ENCODE data around the gene DNAAF2.
"Not testable (repeated sequence)": the region's sequence is repeated elsewhere in the genome, so short reads cannot be mapped to it uniquely, and the experiment has no call there.

DNAAF2 gene

GRCh38 chr14:49659526-49660455, 24.7 kb upstream of the DNAAF2 start:
- no peak overlapping the region for H3K27ac ChIP-seq
- in situ Hi-C loops (cut with HindIII; ENCODE audit: low pct_ligation_motif_present, low sequenced_read_pairs): no loop called here
- H3K4me3 ChIP-seq (ENCODE audit: low read depth, low read length): no peak overlapping the region
- H3K36me3 ChIP-seq (replicated peaks): no peaks in the 10 kb centered on the region
- no peak for DNase-seq
- TF ChIP-seq CTCF (IDR thresholded peaks at IDR 0.05; ENCODE audit: low read depth, low read length, missing control alignments): no peak
- H3K27me3 ChIP-seq (replicated peaks): no peaks in the 10 kb centered on the region

- H3K36me3 ChIP-seq (replicated peaks); in situ Hi-C loops (cut with HindIII; ENCODE audit: low pct_ligation_motif_present, low sequenced_read_pairs); H3K4me3 ChIP-seq (ENCODE audit: low read depth, low read length); H3K27ac ChIP-seq; H3K27me3 ChIP-seq (replicated peaks): not testable (repeated sequence)
- peak; percentile 17 for DNase-seq
Observed at GRCh38 chr14:49657500-49657899, 22.5 kb upstream of the DNAAF2 start.

- Histone ChIP-seq H3K27me3 (replicated peaks) (no peaks in the 10 kb centered on the region), H3K27ac (no peak overlapping the region), H3K4me3 (ENCODE audit: low read depth, low read length) (no peak overlapping the region), H3K36me3 (replicated peaks) (no peaks in the 10 kb centered on the region)
- TF ChIP-seq CTCF (IDR thresholded peaks at IDR 0.05; ENCODE audit: low read depth, low read length, missing control alignments): no peak
- in situ Hi-C loops (cut with HindIII; ENCODE audit: low pct_ligation_motif_present, low sequenced_read_pairs): no loop called here
- no peak for DNase-seq
Observed at GRCh38 chr14:49654511-49654910, 19.5 kb upstream of the DNAAF2 start.

GRCh38 chr14:49653508-49653907, 18.5 kb upstream of the DNAAF2 start:
- in situ Hi-C loops (cut with HindIII; ENCODE audit: low pct_ligation_motif_present, low sequenced_read_pairs): no loop called here
- H3K27me3 ChIP-seq (replicated peaks): no peaks in the 10 kb centered on the region
- H3K4me3 ChIP-seq (ENCODE audit: low read depth, low read length): no peak overlapping the region
- no peaks in the 10 kb centered on the region for H3K36me3 ChIP-seq (replicated peaks)
- TF ChIP-seq CTCF (IDR thresholded peaks at IDR 0.05; ENCODE audit: low read depth, low read length, missing control alignments): no peak
- DNase-seq: no peak
- no peak overlapping the region for H3K27ac ChIP-seq

GRCh38 chr14:49642163-49642562, 7.1 kb upstream of the DNAAF2 start:
- DNase-seq: no peak
- H3K27me3 ChIP-seq (replicated peaks): no peaks in the 10 kb centered on the region
- H3K4me3 ChIP-seq (ENCODE audit: low read depth, low read length): no peak overlapping the region
- in situ Hi-C loops (cut with HindIII; ENCODE audit: low pct_ligation_motif_present, low sequenced_read_pairs): no loop called here
- no peak overlapping the region for H3K27ac ChIP-seq
- H3K36me3 ChIP-seq (replicated peaks): no peaks in the 10 kb centered on the region
- TF ChIP-seq CTCF (IDR thresholded peaks at IDR 0.05; ENCODE audit: low read depth, low read length, missing control alignments): no peak

GRCh38 chr14:49641697-49642129, 6.7 kb upstream of the DNAAF2 start:
- H3K4me3 ChIP-seq (ENCODE audit: low read depth, low read length): no peak overlapping the region
- DNase-seq: peak; percentile 18
- in situ Hi-C loops (cut with HindIII; ENCODE audit: low pct_ligation_motif_present, low sequenced_read_pairs): no loop called here
- H3K27ac ChIP-seq: no peak overlapping the region
- H3K36me3 ChIP-seq (replicated peaks): no peaks in the 10 kb centered on the region
- TF ChIP-seq CTCF (IDR thresholded peaks at IDR 0.05; ENCODE audit: low read depth, low read length, missing control alignments): no peak
- no peaks in the 10 kb centered on the region for H3K27me3 ChIP-seq (replicated peaks)
